Skeletal muscle tissue (tissue), 4 donors: ENCODE measurements around the gene PACRG. TPM values are rescaled to one million over a fixed set of nuclear protein-coding genes. Genes with fewer than 3 reads are reported as not detected.
A peak's percentile ranks its signal among the peaks of the same experiment; 100 is the strongest.

Source experiments
- H3K27ac ChIP-seq: one replicate; pipeline ENCODE4 v1.7.0; 2013; ENCODE audit warnings: mild to moderate bottlenecking, low read depth, low read length, inconsistent platforms
- H3K27me3 ChIP-seq, 3 donors: one replicate each; pipeline ENCODE4 v1.7.0; 2013; ENCODE audit warnings: low read length in 3 of 3; ENCODE audit not compliant: control insufficient read depth in 3 of 3, insufficient read depth in 3 of 3
- H3K36me3 ChIP-seq, 3 donors: one replicate each; pipeline ENCODE4 v1.7.0; 2013; ENCODE audit warnings: low read length in 3 of 3; ENCODE audit not compliant: control insufficient read depth in 3 of 3, insufficient read depth in 3 of 3
- H3K4me1 ChIP-seq, 3 donors: one replicate each; pipeline ENCODE4 v1.7.0; 2013; ENCODE audit warnings: low read length in 3 of 3, mild to moderate bottlenecking in 3 of 3; ENCODE audit not compliant: control insufficient read depth in 3 of 3, insufficient read depth in 3 of 3
- H3K4me3 ChIP-seq, 3 donors: one replicate each; pipeline ENCODE4 v1.7.0; 2013; ENCODE audit warnings: low read length in 3 of 3
- H3K9ac ChIP-seq, 3 donors: one replicate each; pipeline ENCODE4 v1.7.0; 2013; ENCODE audit warnings: low read length in 3 of 3, mild to moderate bottlenecking in 3 of 3, moderate library complexity in 2 of 3, low read depth in 1 of 3
- H3K9me3 ChIP-seq, 3 donors: one replicate each; pipeline ENCODE4 v1.7.0; 2013; ENCODE audit warnings: low read length in 3 of 3; ENCODE audit not compliant: control insufficient read depth in 3 of 3
- total RNA-seq: library from RNA; depleted of rRNA; stranded (reverse); fragments of >200 nt; gene quantifications from one replicate; pipeline ENCODE4 v1.2.3, GENCODE V29; 2014
- donor health status: Osteomylitis.

The PACRG gene
- total RNA-seq, 1 donor from 2014 or later, result 1.0 TPM

- H3K9me3 ChIP-seq, result no peaks in the 10 kb centered on the region
- H3K27ac ChIP-seq, result no peak overlapping the region
- no peak overlapping the region for H3K4me3 ChIP-seq
- no peak overlapping the region for H3K9ac ChIP-seq
- H3K4me1 ChIP-seq, result peaks cover 0 to 12% (median 8%) of the 10 kb centered on the region in 3 donors
- no peaks in the 10 kb centered on the region for H3K27me3 ChIP-seq
- H3K36me3 ChIP-seq, result no peaks in the 10 kb centered on the region
Observed at GRCh38 chr6:163195721-163196691, 468.2 kb downstream of the PACRG start.

GRCh38 chr6:163197839-163198238 is 470.1 kb downstream of the PACRG start:
- Histone ChIP-seq H3K4me1 (peaks cover 0 to 3% (median 0%) of the 10 kb centered on the region in 3 donors), H3K4me3 (no peak overlapping the region), H3K27me3 (no peaks in the 10 kb centered on the region), H3K36me3 (no peaks in the 10 kb centered on the region), H3K9me3 (no peaks in the 10 kb centered on the region), H3K27ac (no peak overlapping the region), H3K9ac (no peak overlapping the region)

- Histone ChIP-seq H3K27ac (no peak overlapping the region), H3K4me1 (peaks cover 0 to 3% (median 0%) of the 10 kb centered on the region in 3 donors), H3K9me3 (no peaks in the 10 kb centered on the region), H3K27me3 (no peaks in the 10 kb centered on the region), H3K9ac (no peak overlapping the region), H3K36me3 (no peaks in the 10 kb centered on the region), H3K4me3 (no peak overlapping the region)
Observed at GRCh38 chr6:163198396-163198795, 470.6 kb downstream of the PACRG start.

DNA sequence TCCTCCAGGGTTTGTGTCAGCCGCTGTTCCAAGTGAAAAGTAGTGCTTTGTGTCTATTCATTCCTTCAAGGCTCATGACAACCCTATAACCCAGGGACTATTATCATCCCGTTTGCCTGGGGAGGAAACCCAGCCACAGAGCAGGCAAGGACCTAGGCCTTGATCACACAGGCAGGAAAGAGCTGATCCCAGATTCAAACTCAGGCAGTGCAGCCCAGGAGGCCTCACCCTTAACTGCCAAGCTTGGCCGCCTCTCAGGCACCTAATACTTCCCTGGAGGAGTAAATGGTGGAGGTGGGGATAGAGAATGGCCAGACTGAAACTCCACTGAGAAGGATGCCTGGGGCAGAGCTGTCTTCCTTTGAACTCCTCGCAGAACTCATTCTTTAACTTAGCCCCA is 471.6 kb downstream of the PACRG start:
- Histone ChIP-seq H3K9me3 (no peaks in the 10 kb centered on the region), H3K9ac (no peak overlapping the region), H3K27ac (no peak overlapping the region), H3K36me3 (no peaks in the 10 kb centered on the region), H3K4me3 (no peak overlapping the region), H3K4me1 (peaks cover 0 to 3% (median 0%) of the 10 kb centered on the region in 3 donors), H3K27me3 (no peaks in the 10 kb centered on the region)

GRCh38 chr6:163200289-163200688 is 472.5 kb downstream of the PACRG start:
- peaks cover 0 to 3% (median 0%) of the 10 kb centered on the region in 3 donors for H3K4me1 ChIP-seq
- H3K36me3 ChIP-seq, result no peaks in the 10 kb centered on the region
- H3K4me3 ChIP-seq, result no peak overlapping the region
- no peaks in the 10 kb centered on the region for H3K9me3 ChIP-seq
- H3K9ac ChIP-seq, result no peak overlapping the region
- H3K27me3 ChIP-seq, result no peaks in the 10 kb centered on the region
- peak overlapping the region; percentile 48 for H3K27ac ChIP-seq

DNA sequence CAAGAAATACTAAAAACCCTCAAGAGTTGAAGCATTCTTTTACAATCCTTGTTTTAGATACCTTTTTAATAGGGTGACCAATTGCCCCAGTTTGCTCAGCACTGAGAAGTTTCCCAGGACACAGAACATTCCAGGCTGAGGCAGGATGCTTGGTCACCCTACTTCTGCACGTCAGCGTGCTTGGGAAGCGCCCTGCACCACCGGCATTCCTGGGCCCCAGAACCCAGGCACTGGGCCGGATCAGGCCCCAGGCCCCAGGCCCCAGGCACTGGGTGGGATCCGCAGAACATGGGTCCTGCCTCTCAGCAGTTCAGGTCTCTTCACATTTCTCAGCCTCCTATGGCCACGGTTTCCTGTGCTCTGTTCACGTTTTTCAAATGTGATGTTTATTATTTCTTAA is 472.9 kb downstream of the PACRG start:
- H3K4me1 ChIP-seq, result peaks cover 0 to 3% (median 0%) of the 10 kb centered on the region in 3 donors
- no peaks in the 10 kb centered on the region for H3K9me3 ChIP-seq
- no peaks in the 10 kb centered on the region for H3K27me3 ChIP-seq
- H3K27ac ChIP-seq, result peak overlapping the region; percentile 48
- H3K4me3 ChIP-seq, result no peak overlapping the region
- no peak overlapping the region for H3K9ac ChIP-seq
- no peaks in the 10 kb centered on the region for H3K36me3 ChIP-seq

DNA sequence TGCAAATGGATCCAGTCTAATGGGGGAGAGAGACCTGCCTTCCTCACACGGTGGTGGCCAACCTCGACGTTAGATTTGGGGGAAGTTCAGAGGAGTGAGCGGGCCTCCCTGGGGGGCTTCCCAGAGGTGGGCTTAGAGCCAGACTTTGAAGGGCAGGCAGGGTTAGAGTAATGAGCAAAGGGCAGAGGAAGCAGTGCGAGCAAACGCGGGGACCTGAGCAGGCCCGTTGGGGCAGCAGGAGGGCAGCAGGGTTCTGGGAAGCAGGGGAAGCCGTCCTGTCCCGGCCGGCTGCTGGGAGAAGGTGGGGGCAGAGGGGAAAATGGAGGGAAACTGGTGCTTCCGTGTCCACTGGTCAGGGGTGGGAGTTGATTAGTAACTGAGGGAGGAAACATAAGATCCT is 474.1 kb downstream of the PACRG start:
- peaks cover 0 to 2% (median 0%) of the 10 kb centered on the region in 3 donors for H3K9me3 ChIP-seq
- H3K4me3 ChIP-seq, result no peak overlapping the region
- H3K27me3 ChIP-seq, result no peaks in the 10 kb centered on the region
- peaks cover 0 to 3% (median 0%) of the 10 kb centered on the region in 3 donors for H3K4me1 ChIP-seq
- H3K9ac ChIP-seq, result no peak overlapping the region
- H3K36me3 ChIP-seq, result no peaks in the 10 kb centered on the region
- H3K27ac ChIP-seq, result no peak overlapping the region

GRCh38 chr6:163206196-163206595 is 478.4 kb downstream of the PACRG start:
- Histone ChIP-seq H3K4me3 (no peak overlapping the region), H3K4me1 (no peaks in the 10 kb centered on the region), H3K9me3 (peaks cover 0 to 2% (median 0%) of the 10 kb centered on the region in 3 donors), H3K36me3 (no peaks in the 10 kb centered on the region), H3K27me3 (no peaks in the 10 kb centered on the region), H3K27ac (no peak overlapping the region), H3K9ac (no peak overlapping the region)

DNA sequence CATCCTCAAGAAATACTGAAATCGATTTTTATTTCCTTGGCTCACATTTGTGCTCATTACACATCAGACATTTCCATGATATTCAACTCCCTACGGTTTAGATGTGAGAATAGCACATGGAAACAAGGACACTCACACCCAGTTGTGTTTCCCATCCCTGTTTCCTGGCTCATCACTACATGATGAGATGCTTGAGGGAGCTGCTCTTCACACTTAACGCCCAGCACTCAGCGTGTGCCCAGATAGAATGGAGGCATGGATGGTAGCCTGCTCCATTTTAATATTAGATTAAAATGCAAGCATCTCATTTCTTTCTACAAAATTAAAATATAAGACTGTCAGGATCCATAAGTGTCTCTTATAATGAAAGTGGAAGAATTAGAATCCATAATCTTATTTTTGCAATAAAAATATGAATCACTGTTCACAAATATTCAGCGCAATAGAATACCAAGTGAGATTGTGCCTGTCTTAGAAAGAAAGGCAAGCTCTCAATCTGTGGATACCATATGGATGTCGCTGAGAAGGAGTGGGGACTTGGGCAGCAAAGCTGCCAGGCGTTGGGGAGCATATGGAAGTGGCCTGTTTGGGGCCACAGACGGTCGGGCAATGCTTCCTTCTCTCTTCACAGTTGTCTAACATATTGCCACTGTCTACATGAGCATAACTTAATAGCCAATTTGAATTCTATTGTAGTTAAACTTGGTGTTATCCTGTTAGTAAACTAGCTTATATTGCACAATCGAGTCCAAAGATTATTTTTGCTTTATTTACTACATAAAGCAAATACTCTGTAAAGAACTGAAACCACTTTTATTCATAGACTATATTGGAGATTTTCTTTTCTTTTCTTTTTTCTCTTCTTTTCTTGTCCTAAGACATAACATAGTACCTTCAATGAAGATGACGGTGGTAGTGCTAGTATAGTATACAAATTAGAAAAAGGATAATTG is 479.9 kb downstream of the PACRG start:
- H3K27me3 ChIP-seq, result no peaks in the 10 kb centered on the region
- H3K36me3 ChIP-seq, result no peaks in the 10 kb centered on the region
- H3K4me1 ChIP-seq, result no peaks in the 10 kb centered on the region
- peaks cover 2 to 7% (median 2%) of the 10 kb centered on the region in 3 donors for H3K9me3 ChIP-seq
- H3K27ac ChIP-seq, result no peak overlapping the region
- no peak overlapping the region for H3K4me3 ChIP-seq
- H3K9ac ChIP-seq, result no peak overlapping the region
